Stimulated activated CD8-positive, alpha-beta memory T cell treated with anti-CD3 and anti-CD28 coated beads, Interleukin-4, amount 100 ng/mL, for 1 hour (primary cell): ENCODE data around the gene MCF2L.
"Not testable (repeated sequence)": the region's sequence is repeated elsewhere in the genome, so short reads cannot be mapped to it uniquely, and the experiment has no call there.

Experiments used
- DNase-seq, 2 donors: peaks; one replicate each; pipeline ENCODE4 v3.0.0-alpha.2; 2020; ENCODE audit warnings: low read depth in 2 of 2, low spot score in 1 of 2

Gene MCF2L

DNA sequence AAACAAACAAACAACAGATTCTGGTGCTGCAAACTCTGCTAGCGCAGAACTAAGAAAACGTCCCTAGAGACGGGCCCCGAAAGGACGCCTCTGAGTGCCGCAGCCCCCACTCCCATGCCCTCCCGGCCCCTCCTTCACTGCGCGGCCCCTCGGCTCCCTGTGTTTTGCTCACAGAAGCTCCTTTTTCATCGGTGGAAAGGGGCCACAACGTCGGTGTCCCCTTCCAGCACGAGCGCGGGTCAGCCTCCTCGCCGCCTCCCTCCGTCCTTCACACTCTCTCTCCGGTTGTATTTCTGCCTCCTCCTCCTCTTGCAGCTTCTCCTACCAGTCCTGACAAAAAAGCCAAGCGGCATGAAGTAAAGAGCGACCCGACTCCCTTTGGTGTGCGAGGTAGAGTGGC, 121.8 kb downstream of the MCF2L start:
- no peak for DNase-seq

DNA sequence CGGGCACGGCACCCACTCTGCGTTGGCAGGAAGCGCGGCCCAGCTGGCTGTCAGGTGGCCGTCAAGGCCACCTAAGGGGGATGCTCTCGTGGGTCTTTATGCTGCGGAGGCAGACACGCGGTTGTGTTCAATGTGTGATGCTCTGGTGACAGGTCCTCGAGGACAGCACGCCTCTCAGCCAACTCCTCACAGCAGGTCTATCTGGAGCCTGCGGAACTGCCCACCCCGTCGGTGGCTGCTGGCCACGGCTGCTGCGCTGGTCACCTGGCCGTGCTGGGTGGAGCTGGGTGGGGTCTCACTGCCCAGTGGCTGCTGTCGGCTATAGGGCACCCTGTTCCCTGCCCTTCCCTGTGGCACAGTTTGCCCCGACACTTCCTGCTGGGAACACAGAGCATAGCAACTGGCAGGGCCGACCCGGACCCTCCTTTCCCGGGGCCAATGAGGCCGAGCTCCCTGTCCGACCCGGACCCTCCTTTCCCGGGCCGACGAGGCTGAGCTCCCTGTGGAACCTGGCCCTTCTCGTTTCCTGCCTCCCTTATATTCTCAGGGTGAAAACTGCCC, 122.3 kb downstream of the MCF2L start:
- DNase-seq = no peak

GRCh38 chr13:113091891-113092775, 123.1 kb downstream of the MCF2L start:
- DNase-seq = no peak

DNA sequence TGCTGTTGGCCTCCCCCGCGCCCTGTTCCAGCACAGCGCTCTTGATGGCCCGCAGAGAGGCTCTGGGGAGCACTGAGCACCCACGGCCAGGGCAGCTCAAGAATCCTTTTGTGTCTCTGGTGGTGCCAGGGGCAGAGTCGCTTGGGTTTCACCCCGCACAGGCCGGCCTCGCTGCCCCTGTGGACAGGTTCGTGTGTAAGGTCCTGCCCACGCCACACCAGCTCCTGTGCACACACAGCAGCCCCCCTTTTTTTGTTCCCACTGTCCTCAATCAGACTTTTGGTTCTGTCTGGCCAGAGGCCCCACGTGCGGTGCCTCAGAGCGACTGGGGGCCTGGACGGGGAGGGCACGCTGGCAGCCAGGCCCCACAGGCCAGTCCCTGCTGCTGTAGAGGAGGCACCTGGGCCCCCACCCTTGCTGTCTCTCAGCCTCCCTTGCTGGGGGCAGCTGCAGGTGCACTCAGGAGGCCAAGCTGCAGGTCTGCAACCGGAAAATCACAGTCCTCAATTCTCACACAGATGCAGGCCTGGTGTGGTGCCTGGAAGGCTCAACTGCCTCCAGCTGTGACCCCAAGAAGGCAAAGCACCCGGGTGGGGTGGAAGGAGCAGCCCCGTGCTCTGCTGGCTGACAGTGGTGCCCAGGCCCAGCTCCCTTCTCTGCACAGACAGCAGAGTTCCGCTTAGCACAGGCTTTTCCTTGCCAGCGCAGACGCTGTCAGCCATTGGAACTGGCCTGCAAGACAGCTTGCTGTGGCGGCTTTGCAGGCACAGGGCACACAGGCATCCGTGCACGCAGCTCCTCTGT, 124.0 kb downstream of the MCF2L start:
- DNase-seq = no peak

DNA sequence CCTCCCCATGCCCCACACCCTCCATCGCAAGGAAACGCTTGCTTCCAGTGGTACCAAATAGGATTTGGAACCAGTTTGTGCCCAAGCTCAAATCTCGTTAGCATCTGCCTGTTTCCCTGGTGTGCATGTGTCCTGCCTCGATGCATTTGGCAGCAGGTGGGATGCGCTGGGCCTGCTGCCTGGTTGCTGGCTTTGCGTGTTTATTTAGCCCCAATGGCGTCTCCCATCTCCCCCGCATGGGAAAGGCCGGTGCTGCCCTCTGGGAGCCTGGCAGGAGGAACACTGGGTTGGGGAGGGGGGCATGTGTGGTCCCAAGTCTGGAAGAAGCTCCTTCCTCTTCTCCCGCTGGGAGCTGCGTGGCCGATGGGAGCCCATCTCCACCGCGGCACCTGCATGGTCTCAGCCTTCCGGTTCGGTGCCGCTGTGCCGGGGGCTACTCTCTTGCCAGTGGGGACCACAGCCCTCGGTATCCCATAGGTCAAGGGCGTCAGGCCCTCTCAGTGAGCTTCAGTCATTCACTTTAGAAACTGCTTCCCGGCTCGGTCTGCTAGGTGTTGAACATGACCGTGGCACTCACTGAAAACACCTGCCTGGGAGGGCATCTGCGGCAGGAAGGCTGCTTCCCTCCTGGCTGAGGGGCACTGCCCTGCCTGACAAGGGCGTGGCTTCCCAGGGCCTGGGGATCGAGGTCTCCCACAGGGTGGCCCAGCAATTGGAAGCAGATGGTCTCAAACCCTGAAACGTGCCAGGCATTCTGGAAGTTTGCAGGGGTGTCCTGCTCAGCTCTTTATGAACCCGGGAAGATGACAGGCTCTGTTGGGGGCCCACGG, 124.8 kb downstream of the MCF2L start:
- no peak for DNase-seq

GRCh38 chr13:113094410-113094800, 125.4 kb downstream of the MCF2L start:
- DNase-seq = no peak

DNA sequence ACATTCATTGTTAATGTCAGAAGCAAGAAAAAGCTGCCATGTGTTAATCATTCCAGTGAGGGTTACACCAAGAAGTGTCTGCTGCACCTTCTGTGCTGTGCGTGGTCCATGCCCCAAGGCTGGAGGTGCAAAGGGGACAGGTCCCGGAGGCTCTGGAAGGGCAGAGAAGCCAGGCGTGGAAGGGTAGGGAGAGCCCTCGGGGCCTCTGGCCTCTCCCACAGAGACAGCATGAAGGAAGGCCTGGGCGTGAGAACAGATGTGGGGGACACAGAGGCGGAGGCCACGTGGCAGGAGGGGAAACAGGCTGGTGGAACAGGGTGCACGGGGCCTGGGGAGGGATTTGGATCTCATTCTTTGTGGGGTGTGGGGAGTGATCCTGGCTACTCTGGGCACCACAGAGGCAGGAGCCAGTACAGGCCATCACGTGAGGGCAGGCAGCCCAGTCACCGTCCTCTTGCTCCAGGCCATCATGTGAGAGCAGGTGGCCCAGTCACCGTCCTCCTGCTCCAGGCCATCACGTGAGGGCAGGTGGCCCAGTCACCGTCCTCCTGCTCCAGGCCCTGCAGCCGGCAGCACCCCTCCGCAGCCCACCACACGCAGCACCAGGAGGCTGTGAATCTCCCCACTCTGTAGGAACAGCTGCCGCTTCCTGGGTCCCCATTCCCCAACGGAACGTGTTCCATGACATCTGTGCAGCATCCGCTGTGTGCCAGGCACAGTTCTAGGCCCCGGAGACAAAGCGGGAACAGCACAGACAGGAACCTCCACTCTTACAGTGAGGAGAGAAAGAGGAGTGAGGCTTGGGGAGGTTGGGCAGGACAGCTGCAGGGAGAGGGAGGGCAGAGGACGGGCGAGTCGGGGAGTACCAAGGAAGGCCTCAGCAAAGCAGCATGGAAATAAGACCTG, 126.4 kb downstream of the MCF2L start:
- DNase-seq = no peak

DNA sequence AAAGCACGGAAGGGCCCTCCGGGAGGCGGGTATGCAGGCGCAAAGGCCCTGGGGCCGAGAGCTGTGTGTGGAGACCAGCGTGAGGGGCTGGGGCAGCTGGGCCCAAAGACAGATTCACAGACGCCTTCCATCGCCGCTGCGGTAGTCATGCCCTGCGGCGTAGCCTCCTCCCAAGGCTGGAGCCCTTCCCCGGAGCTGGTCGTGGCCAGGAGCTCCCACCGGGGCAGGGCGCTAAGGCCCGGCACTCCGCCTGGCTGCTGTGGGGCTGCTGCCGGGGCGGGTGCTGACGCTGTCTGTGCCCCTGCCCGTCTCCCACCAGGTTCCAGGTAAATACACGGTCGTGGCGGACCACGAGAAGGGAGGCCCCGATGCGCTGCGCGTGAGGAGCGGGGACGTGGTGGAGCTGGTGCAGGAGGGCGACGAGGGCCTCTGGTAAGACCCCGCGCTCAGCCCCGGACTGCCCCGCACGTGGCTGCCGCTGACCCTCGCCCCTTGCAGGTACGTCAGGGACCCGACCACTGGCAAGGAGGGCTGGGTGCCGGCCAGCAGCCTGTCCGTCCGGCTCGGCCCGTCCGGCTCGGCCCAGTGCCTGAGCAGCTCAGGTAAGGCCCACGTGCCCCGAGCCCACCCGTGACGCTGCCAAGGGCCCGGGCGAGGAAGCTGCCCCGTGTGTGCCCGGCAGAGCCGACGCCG, 127.2 kb downstream of the MCF2L start:
- DNase-seq = no peak

DNA sequence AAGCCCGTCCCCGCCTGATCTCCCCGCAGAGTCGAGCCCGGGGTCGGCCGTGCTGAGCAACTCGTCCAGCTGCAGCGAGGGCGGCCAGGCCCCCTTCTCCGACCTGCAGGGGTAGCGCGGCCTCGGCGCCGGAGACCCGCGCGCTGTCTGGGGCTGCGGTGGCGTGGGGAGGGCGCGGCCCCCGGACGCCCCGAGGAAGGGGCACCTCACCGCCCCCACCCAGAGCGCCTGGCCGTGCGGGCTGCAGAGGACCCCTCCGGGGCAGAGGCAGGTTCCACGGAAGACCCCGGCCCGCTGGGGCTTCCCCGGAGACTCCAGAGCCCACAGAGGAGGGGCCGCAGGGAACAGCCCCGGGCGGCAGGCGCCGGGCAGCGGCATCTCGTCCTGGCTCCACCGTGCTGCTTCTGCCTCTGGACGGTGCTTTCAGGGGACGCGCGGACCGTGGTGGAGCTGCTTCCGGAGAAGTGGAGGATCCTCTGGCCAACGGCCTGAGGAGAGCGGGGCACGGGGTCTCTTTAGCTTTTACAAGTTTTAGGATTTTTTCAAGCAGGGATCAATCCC, 127.8 kb downstream of the MCF2L start:
- no peak for DNase-seq

- no peak for DNase-seq
Measured at GRCh38 chr13:113097651-113098050, 128.6 kb downstream of the MCF2L start.

- no peak for DNase-seq
Measured at GRCh38 chr13:113098162-113098732, 129.2 kb downstream of the MCF2L start.

DNA sequence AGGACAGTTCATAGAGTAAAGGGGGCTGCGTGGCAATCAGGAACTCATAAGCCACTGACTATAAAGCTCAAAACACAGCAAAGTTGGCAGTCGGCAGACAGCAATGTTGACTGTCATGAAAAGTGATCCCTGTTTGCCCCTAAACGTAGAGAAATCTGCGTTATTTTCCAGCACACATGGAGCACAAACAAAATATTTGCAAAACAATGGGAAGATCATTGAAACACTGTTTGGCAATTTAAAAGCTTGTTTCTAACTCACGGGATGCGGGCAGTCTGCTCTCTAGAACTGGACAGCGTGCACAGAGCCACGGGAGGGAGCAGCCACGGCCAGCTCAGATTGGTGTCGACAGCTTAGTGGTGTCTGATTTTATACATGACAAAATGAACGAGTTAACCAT, 130.1 kb downstream of the MCF2L start:
- no peak for DNase-seq

- not testable (repeated sequence) for DNase-seq
Measured at GRCh38 chr13:113102302-113102701, 133.3 kb downstream of the MCF2L start.

DNA sequence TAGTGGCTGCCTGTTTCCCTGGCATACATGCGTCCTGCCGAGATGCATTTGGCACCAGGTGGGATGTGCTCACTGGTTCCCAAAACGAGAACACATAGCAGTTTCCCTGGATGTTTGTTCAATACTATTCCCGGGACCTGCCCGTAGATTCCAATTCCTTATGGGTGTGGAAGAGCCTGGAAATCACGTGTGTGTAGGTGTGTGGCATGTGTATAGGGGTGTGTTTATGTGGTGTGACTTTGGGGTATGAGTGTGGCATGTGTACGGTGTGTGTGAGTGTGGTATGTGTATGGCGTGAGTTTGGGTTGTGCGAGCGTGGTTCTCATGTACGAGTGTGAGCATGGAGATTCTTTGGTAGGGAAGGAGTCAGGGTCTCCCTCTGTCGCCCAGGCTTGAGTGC, 133.7 kb downstream of the MCF2L start:
- no peak for DNase-seq

- DNase-seq = no peak
Measured at GRCh38 chr13:113103646-113104045, 134.6 kb downstream of the MCF2L start.

DNA sequence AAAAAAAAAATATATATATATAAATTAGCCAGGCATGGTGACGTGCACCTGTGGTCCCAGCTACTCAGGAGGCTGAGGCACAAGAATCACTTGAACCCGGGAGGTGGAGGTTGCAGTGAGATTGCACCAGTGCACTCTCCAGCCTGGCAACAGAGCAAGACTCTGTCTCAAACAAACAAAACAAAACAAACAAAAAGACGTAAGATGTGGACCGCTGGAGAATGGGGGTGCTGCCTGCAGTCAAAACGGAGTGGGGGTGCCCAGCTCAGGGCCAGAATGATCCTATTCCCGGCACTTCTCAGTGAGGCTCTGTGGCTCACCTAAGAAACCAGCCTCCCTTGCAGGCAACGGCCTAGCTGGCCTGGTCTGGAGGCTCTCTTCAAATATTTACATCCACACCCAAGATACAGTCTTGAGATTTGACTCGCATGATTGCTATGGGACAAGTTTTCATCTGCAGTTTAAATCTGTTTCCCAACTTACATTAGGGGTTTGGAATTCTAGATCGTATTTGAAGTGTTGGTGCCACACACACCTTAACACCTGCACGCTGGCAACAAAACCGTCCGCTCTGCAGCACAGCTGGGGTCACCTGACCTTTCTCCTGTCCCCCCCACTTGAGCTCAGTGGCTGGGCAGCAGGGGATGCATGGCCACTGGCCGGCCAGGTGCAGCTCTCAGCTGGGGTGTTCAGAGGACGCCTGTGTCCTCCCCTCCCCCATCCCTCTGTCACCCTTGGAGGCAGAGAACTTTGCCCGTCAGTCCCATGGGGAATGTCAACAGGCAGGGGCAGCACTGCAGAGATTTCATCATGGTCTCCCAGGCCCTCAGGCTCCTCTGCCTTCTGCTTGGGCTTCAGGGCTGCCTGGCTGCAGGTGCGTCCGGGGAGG, 136.3 kb downstream of the MCF2L start, which contains the start of gene F7:
Gene F7 (plus strand): TSS at position 760 of the 889 bp plus-strand sequence. CDS start 51 bp downstream, at position 811.
- no peak for DNase-seq

- no peak for DNase-seq
Measured at GRCh38 chr13:113105921-113106452, 137.0 kb downstream of the MCF2L start.
